NCI-H524 treated with DMSO at 0.1 percent for 48 hours (cell line): ENCODE results near the gene AUH.

Experiments used
- DNase-seq: peaks from one replicate; lab custom pipeline; 2025; lab: John Stamatoyannopoulos, UW

Gene AUH

DNA sequence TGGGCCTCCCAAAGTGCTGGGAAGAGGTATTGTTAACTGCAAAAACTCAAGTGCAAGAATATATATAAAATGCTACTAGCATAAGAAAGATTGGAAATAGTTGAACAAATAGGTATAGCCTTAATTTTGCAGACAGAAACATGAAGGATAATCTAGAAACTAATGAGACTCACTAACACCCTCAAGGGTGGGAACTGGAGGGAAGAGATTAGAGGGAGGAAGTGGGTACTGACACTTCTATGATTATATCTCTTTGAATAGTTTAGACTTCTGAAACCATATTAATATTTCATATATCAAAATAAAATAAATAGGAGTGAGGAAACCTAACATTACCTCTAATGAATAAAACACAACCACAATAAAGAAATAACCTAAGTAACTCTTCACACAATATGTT, 23.0 kb downstream of the AUH start:
- no peak for DNase-seq

DNA sequence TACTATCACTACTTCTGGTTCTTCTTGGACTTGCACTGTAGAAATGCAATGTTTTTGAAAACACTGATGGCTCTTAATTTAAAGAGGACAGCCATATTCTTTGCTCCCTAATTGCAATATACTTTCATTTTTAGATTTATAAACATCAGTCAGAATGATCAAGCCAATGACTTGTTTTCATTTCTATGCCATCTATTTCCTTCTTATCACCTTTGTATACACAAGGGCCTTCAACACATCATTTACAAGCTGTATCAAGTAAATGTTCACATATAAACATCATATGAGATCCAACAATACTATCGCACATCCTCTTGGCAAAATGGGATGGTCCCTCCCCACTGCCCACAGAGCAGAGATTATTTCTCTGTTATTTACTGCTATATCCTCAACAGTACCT, 24.9 kb downstream of the AUH start:
- no peak for DNase-seq

DNA sequence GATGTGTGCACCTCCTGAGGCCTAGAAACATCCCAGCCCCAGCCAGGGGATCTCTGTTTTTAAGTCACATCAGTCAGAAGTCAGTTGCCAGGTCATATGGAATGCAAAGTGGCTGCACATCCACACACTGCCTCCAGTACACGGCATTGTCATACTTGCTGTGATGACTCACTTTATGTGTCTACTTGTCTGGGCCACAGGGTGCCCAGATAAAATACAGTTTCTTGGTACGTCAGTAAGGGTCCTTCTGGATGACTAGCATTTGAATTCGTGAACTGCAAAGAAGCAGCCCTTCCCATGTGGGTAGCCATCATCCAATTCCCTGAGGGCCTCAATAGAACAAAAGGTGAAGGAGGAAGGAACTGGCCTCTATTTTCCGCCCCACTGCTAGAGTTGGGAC, 27.7 kb downstream of the AUH start:
- DNase-seq: no peak

DNA sequence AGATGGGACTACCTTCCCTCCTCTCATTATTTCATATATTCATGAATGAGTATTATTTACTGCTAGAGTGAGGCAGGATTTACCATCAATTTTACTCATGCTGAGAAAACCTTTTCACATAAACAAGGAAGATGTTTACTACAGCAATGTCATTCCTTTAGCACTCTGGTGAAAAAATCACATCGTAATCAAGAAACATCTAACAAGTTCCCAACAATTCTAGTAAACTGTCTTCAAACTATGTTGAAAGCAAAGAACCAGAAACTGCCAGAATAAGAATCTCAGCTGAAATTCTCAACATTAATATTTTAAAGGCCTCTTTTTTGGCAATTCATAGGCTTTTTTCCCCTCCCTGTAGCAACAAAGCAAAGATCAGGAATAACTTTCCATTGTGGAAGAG, 28.2 kb downstream of the AUH start:
- no peak for DNase-seq

DNA sequence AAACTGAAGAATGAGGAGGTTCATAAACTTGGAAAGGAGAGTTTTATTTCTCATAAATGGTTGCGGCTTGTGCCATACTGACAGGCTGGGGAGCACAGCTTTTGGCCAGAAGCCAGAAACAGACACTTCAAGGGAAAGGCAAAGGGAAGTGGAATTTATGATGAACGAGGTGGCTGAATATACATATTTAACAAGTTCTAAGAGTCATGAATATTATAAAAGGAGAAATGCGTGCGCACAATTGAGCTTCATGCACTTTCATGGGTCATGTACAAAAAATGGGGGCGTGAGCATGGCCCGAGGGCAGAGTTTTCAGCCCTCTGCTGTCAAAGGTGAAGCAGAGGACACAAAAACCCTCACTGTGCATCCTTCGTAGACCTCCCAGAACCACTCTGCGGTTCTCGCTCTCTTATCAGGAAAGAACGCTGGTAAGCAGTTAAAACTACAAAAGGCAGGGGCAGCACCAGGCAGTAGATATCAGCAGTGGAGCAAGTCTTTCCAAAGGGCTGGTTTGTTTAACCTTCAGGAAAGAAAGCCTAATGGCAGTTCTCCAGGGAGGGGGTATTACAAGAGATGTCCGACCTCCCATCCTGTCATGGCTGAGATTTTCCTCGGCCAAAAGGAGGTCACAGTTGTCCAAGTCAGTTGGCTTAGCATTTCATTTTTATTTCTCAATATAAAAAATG, 29.0 kb downstream of the AUH start:
- DNase-seq: no peak

DNA sequence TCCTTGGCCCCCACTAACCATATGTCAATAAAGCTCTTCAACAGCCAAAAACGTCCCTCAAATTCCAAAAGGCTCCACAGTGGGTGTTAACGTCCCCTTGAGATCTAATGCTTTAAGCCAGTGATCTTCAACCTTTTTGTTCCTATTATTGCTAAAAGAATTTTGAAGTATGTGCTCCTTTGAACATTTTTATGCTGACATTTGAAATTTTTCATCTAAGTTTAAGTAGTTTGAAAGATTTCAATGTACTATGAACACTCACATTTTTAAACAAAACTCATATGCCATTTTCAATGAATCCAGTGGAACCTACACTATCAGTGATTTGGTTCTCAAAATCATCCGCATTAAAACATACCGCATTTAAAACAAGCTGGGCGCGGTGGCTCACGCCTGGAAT, 29.9 kb downstream of the AUH start:
- DNase-seq: no peak

DNA sequence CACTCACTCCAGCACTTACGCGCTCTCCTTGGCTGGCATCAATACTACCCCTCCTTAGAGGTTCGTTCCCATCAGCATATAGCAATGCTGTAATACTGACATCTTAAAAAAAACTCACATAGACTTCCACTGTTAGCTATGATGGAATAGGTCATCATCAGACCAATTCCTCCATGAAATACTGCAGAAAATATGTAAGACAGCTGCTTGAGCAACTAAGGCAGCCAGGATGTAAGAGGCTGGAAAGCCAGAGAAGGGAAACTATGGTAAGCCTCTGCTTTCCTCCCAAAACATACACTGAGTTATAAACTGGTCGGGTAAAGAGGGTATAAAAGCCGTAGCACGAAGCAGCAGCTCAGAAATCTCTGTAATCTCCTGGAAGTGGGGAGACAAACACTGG, 33.5 kb downstream of the AUH start:
- no peak for DNase-seq

DNA sequence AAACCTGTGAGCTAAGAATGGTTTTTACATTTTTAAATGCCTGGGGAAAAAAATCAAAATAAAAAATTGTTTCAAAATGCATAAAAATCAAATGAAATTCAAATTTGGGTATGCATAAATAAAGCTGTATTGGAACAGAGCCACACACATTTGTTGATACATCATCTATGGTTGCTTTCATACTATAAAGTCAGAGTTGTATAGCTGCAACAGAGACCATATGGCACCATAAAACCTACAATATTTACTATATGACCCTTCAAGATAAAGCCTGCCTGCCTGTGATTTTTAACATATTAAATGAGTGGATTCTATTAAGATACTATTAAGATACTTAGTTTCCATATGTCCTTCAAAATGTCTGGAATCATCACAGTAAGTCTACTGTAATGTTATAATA, 40.0 kb downstream of the AUH start:
- no peak for DNase-seq

DNA sequence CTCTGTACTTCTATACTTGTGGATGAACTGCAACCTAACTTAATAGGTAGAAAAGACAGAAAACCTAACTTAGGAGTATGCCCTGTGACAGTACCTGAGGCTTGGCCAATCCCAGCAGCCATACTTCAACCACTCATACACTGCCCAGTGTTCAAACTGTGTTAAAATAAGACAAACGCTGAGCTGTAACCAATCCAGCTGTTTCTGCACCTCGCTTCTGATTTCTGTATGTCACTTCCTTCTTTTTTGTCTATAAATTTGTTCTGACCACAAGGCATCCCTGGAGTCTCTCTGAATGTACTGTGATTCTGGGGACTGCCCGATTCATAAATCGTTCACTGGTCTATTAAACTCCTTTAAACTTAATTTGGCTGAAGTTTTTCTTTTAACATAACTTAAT, 41.4 kb downstream of the AUH start:
- DNase-seq: no peak

DNA sequence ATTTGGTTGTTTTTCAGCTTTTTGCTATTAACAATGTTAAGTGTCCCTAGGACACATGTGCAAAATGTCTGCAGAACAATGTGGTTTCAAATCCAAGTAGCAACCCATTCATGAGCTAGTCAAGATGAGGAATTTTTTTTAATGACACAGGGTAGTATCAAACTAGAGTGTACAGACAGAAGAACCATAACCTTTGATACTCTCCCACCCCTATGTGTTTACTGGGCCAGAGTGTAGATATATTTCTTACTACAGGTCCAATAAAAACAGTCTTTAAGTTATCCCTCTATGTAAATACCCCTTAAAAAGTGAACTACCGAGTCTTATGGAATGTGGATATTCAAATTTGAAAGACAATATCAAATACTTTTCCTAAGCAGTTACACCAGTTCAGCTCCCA, 45.6 kb downstream of the AUH start:
- no peak for DNase-seq

DNA sequence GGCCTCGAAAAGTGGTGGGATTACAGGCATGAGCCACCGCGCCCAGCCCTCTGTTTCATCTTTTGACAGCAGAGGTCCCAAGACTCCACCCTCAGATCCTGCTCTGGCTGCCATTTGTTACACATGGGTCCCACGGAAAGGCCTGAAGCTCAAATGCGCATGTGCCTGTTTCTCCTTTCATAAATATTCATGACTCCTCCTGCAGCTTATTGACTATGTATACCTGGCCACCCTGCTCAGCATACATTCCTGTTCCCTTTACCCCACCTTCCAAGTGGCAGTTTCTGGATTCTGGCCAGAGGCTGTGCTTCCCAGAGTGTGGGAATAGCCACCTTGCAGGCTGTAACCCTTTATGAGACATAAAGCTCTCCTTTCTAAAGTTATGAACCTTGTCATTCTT, 46.5 kb downstream of the AUH start:
- DNase-seq: no peak

DNA sequence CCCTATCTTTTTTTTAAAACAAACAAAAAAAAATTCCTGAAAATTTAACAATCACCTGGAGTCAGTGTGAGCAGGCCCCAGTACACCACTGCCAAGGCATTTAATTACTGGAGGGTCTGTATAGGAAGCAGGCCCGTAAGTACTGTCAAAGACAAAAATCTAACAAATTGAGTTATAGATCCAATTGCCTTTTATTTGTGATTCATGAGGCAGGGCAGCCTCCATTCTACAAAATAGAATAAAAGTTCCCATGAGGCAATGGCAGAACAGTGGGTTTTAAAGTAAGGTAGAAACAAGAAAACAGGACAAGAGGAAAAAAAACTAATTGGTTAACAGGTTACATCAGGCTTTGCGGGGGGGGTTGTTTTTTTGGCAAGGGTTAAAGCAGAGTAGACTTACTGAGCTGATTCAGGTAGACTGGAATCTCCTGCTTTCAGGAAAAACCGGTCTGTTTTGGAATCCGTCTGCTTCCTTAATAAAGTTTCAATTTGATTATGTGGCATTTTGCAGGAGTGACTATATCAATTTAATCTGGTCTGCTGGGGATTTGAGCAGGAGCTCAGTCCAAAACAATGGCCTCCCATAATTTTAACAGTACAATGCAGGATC, 48.9 kb downstream of the AUH start:
- no peak for DNase-seq

DNA sequence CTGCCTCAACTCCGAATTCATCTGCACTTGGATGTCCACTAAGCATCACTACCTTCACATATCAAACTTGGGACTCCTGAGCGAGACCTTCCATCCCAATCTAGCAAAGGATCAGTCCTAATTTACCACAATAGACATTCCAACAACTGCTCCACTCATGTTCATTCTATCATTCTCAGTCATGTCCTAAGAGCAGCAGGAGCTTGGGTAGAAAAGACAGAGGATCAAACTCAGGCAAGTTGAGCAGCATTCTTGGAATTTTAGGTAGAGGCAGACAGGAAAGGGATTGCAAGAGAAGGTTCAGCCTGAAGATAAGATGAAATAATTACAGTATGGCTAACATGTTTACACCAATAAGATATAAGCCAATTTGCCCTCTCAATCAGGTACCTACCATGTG, 51.7 kb downstream of the AUH start:
- DNase-seq: no peak

DNA sequence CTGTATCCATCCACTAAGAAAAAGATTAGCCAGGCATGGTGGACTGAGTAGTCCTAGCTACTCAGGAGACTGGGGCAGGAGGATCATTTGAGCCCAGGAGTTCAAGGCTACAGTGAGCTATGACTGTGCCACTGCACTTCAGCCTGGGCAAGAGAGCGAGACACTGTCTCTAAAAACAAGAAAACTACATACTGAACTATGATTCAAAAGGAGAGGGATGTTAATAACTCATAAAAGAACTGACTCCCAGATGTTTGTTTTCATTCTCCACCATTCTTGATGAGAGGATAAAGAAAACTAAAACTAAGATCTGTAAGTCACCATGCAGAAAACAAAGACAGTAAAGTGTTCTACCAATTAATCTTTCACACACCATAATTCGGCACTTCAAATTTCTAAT, 53.5 kb downstream of the AUH start:
- no peak for DNase-seq

DNA sequence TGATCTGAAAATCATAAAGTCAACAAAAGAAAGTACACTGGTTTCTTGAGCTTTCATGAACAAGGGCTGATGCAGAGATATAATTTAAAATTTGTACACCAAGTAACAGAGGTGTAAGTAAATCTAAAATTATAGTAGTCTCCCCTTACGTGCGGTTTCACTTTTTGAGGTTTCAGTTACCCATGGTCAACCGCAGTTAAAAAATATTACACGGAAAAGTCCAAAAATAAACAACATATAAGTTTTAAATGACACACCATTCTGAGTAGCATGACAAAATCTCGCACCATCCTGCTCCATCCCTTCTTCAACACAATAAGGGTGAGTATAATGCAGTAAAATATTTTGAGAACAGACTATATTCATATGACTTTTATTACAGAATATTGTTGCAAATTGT, 54.4 kb downstream of the AUH start:
- no peak for DNase-seq

DNA sequence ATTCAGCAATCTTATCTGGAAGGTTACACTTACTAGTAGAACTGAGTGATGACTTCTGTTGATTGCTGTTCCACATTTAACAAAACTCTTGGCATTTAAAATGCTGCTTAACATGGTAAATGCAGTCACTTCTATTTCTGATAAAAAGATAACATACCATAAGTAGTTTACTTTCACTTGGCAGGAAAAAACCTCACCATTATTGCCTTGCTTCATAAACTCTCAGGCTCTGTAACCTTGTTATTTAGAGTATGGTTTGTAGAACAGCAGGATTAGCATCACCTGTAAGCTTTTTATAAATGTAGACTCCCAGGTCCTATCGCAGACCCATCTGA, 55.5 kb downstream of the AUH start:
- DNase-seq: no peak

DNA sequence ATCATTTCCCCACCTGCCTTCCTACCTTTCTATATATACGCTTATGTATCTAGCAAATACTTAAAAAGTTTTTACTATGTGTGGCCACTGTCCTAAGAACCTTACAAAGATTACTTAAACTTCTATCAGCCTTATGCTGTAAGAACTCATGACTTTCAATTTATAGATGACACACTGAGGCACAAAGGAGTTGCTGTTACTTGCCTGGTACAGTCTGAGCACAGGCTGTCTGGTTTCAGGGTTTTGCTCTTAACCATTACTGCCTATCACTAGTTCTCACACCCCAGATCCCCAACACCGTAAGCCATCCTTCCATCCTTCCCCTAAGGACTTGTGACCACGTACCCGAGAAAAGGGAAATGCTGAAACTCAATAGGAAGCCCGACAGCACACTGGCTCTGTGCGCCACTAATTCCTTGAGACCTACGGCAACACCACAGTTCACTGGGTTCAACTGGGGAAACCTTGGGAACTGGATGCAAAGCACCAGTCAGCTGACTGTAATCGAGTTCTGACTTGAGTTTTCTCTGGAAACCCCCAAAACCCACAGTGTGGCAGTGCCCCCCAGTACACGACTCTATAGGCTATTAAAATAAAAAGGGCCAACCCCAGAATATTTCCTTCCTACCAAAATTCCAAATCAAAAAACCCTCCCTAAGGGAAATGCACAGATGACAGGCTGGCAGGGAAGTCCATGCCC, 56.0 kb downstream of the AUH start:
- DNase-seq: no peak

DNA sequence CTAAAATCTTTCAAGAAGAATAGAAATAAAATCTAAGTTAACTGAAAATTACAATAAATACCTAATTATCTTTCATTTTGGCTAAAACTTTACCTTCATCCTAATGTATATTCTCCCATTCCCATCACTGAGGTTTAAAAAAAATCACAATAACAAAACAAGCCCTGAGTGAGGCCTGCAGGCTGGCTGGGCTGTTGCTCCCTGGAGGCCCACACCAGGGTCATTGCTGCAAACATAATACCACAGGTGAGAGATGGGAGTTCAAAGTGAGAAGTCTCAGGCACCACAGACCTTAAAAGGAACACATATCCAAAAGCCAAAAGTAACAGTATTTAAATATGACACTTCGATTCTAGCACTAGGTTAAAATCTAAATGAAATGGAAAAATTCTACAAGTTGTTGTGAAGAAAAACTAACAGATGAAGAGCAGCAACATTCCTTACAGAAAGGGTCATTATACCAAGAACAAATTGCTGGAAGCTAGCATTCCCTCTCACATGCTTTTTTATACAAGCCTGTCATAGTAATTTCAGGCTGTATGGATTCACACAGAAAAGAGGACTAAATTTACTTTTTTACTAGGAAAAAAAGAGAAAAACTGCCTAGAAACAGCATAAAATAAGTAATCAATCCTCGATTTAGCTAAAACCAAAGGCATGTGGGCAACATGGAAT, 57.8 kb downstream of the AUH start:
- DNase-seq: no peak

DNA sequence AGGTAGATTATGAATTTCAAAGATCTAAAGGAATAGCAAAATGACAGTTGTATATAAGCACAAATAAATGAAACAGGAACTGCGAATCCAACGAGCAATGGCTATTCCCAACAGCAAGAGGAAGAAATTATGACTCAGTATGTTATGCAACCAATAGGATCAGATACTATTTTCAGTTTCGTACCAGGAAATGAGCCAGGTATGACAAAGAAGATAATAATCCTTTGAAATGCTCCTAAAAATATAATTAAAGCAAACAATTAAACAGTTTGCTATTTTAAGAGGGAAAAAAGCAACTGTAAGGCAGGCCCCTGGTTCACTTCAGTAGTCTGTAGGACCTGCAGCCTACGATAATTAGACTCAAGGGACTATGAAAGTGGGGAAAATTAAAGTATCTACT, 58.9 kb downstream of the AUH start:
- no peak for DNase-seq

DNA sequence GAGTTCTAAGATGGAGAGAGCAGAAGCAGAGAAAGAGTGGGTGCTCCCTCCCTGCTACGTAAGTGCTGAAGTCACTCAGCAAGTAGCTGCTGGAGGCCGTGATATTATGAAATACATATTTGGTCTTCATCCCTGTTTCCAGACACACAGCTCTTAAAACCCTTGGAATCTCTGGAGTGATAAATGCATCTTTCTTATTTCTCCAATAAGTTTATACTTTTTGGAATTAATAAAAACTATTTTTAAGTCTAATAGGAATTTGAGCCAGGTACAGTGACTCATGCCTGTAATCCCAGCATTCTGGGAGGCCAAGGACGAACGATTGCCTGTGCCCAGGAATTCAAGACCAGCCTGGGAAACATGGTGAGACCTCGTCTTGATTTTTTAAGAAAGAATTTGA, 60.6 kb downstream of the AUH start:
- no peak for DNase-seq

DNA sequence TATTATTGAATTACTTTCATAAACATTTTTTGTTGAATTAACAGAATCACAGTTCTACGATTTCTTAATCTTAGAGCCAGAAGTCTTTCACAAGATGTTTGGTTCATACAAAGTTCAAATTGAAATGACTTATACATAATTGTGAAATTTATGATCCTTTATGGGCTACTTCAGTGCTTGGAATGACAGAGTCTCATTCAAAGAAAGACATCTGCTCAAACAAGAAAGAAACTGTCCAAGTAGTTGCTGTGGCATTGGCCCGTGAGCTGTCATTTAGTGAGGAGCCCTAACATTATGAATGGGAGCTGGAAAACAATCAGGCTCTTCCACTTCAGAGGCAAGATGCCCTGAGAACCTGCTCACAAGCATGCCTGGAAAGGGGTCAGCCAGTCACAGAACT, 63.4 kb downstream of the AUH start:
- DNase-seq: no peak

DNA sequence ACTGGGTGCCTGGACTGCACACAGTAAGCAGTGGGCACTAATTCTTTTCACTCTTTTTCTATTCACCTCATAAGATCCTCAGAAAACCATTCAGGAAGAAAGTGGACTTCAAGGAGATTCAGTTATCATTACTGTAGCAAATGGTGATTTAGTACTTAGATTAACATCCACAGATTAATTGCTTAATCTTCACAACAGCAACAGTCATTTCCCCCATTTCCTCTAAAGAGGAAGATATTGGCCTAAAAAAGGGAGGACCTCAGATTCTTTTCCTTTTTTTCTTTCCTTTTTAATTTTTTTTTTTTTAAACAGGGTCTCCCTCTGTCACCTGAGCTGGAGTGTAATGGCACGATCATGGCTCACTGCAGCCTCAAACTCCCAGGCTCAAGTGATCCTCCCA, 64.4 kb downstream of the AUH start:
- no peak for DNase-seq

DNA sequence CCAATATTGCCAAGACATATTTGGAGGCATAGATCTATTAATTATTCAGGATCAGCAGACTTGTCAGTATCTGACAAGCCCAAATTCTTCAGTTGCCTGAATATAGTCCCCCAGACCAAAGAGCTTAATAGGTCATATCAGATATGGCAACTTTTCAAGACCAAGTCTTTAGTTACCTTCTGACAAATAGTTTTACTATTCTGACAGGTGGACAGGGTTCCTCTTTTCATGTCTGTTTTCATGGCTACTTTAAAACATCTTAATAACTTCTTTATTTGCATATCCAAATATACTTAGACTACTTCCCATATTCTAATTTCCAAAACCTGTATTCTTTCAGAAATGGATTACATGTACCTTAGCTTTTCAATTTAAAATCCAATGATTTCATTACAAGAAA, 65.4 kb downstream of the AUH start:
- DNase-seq: no peak
